Lower lobe of right lung (tissue), 2 donors: Measurements from ENCODE around the gene UBTF. TPM values are rescaled to one million over a fixed set of nuclear protein-coding genes. Genes with fewer than 3 reads are reported as not detected.

Experiments
- ATAC-seq, 2 donors: fragments of 200-7000 bp; cut with Tn5 transposase; one replicate each; pipeline ENCODE4 v1.9.1; 2020 to 2022; ENCODE audit warnings: mild to moderate bottlenecking in 2 of 2, moderate library complexity in 2 of 2
- DNase-seq: peaks from one replicate; pipeline ENCODE4 v3.0.0-alpha.2; 2020
- H3K27ac ChIP-seq: fragments of 200-600 bp; one replicate; pipeline ENCODE4 v1.8.0; 2022
- H3K27me3 ChIP-seq: fragments of 200-600 bp; one replicate; pipeline ENCODE4 v1.8.0; 2022; ENCODE audit warnings: low read depth
- H3K36me3 ChIP-seq: fragments of 200-600 bp; one replicate; pipeline ENCODE4 v1.8.0; 2022; ENCODE audit warnings: mild to moderate bottlenecking
- H3K4me1 ChIP-seq: fragments of 200-600 bp; one replicate; pipeline ENCODE4 v1.8.0; 2022
- H3K4me3 ChIP-seq: fragments of 200-600 bp; one replicate; pipeline ENCODE4 v1.8.0; 2022; ENCODE audit warnings: mild to moderate bottlenecking
- H3K9me3 ChIP-seq: fragments of 200-600 bp; one replicate; pipeline ENCODE4 v1.8.0; 2022
- intact Hi-C: fragments of 100-400 bp; cut with DNase I; formaldehyde crosslinking; loops from one replicate; pipeline ENCODE4 v1.11.0; 2022
- total RNA-seq: library from RNA; stranded (reverse); fragmentation: NEBNext Ultra II Directional; extraction: Animal tissue kit (Norgen Biotek cat#: 25700); gene quantifications from one replicate; pipeline ENCODE4 v1.2.1, GENCODE V29; 2021
- TF ChIP-seq, protein P1 (sequence below): fragments of 200-600 bp; IDR thresholded peaks from one replicate; pipeline ENCODE4 v1.8.0; 2022; ENCODE audit warnings: antibody characterized with exemption, mild to moderate bottlenecking
- donor health status: DM: no; HTN: yes; CAD: no; lungs with severe emphysema.

UBTF gene
- total RNA-seq, 1 donor from 2014 or later: 56.7 TPM

GRCh38 chr17:44206825-44207155 lies 12.7 kb downstream of the UBTF start:
- ATAC-seq: no peak
- TF ChIP-seq, protein P1, sequence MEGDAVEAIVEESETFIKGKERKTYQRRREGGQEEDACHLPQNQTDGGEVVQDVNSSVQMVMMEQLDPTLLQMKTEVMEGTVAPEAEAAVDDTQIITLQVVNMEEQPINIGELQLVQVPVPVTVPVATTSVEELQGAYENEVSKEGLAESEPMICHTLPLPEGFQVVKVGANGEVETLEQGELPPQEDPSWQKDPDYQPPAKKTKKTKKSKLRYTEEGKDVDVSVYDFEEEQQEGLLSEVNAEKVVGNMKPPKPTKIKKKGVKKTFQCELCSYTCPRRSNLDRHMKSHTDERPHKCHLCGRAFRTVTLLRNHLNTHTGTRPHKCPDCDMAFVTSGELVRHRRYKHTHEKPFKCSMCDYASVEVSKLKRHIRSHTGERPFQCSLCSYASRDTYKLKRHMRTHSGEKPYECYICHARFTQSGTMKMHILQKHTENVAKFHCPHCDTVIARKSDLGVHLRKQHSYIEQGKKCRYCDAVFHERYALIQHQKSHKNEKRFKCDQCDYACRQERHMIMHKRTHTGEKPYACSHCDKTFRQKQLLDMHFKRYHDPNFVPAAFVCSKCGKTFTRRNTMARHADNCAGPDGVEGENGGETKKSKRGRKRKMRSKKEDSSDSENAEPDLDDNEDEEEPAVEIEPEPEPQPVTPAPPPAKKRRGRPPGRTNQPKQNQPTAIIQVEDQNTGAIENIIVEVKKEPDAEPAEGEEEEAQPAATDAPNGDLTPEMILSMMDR: no peak
- H3K27me3 ChIP-seq: no peaks in the 10 kb centered on the region

GRCh38 chr17:44205962-44206824 lies 13.3 kb downstream of the UBTF start:
- TF ChIP-seq, protein P1: no peak
- Histone ChIP-seq H3K36me3 (peaks cover 48% of the 10 kb centered on the region), H3K4me1 (peaks cover 31% of the 10 kb centered on the region)

More at GRCh38 chr17:44206825-44207155, 12.7 kb downstream of the UBTF start:
- intact Hi-C loops: no loop called here
- Histone ChIP-seq H3K4me1 (peaks cover 28% of the 10 kb centered on the region), H3K9me3 (no peaks in the 10 kb centered on the region), H3K36me3 (peaks cover 54% of the 10 kb centered on the region), H3K27ac (no peak overlapping the region), H3K4me3 (no peak overlapping the region)
- DNase-seq: no peak

DNA sequence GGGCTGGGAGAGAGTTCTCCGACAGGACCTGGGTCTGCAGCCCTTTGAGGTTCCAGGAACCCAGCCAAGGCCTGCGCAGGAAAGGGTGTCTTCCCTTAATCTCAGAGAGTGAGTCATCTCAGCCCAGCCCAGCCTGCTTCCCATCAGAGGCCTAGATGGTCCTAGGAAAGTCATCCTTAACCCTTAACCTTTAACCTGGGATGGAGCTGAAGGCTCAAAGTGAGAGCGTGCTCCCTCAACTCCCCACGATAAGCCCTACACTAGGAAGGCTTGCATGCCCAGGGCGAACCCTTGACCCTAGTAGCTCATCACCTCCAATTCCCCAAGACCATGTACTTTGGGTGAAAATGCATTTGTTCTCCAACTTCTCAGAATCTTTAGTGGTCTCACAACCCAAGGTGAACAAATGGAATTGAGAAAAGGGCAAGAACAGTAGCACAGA lies 15.0 kb downstream of the UBTF start:
- intact Hi-C loops: no loop called here
- Histone ChIP-seq H3K36me3 (peaks cover 31% of the 10 kb centered on the region), H3K4me3 (no peak overlapping the region), H3K9me3 (no peaks in the 10 kb centered on the region), H3K27ac (no peak overlapping the region), H3K4me1 (peaks cover 23% of the 10 kb centered on the region), H3K27me3 (no peaks in the 10 kb centered on the region)
- DNase-seq (peak; percentile 42), ATAC-seq (no peak)
- TF ChIP-seq, protein P1: no peak

More at GRCh38 chr17:44205962-44206824, 13.3 kb downstream of the UBTF start:
- ATAC-seq (no peak), DNase-seq (no peak)
- Histone ChIP-seq H3K27me3 (no peaks in the 10 kb centered on the region), H3K9me3 (no peaks in the 10 kb centered on the region), H3K27ac (no peak overlapping the region), H3K4me3 (no peak overlapping the region)
- intact Hi-C loops: no loop called here

DNA sequence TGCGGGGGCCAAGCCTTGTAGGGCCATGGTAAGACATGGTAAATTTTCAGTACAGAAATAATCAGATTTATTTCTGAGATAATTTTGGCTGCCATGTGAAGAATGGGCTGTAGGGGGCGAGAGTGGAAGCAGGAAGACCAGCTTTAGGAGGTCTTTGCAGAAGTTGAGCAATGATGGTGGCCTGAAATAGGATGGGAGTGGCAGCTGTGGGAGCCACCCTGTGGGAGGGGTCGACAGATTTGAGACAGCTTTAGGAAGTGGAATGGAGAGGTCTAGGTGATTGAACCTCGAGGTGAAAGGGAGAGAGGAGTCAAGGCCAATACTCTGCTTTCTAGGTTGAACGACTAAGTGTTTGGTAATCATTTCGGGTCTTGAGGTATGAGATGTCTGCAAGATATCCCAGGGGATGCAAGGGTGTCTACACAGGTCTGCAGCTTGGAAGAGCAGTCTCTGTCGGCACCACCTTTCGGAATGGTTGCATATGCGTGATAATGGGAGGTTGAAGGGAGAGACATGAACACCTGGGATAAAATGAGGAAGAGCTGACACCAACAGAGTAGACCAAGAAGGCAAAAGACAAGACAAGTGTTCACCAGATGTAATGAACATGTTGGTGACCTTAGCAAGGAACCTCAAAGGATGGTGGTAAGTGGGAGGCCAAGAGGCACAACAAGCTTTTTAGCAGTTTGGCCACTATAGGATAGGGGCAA lies 15.6 kb downstream of the UBTF start:
- H3K36me3 ChIP-seq: peaks cover 25% of the 10 kb centered on the region
- TF ChIP-seq, protein P1: peak; percentile 63
- ATAC-seq: no peak
- H3K4me1 ChIP-seq: peaks cover 23% of the 10 kb centered on the region
- no peak overlapping the region for H3K27ac ChIP-seq
- DNase-seq: peak; percentile 45
- no peaks in the 10 kb centered on the region for H3K27me3 ChIP-seq
- no peak overlapping the region for H3K4me3 ChIP-seq
- no peaks in the 10 kb centered on the region for H3K9me3 ChIP-seq
- intact Hi-C loops: no loop called here

GRCh38 chr17:44202756-44203155 lies 16.7 kb downstream of the UBTF start:
- no peaks in the 10 kb centered on the region for H3K27me3 ChIP-seq
- TF ChIP-seq, protein P1: no peak
- H3K27ac ChIP-seq: no peak overlapping the region
- no peak for ATAC-seq
- intact Hi-C loops: no loop called here
- peaks cover 14% of the 10 kb centered on the region for H3K36me3 ChIP-seq
- DNase-seq: peak; percentile 37
- H3K9me3 ChIP-seq: no peaks in the 10 kb centered on the region
- H3K4me3 ChIP-seq: no peak overlapping the region
- peaks cover 29% of the 10 kb centered on the region for H3K4me1 ChIP-seq
